ENCODE data around the gene ZNF302.
A peak's percentile ranks its signal among the peaks of the same experiment; 100 is the strongest.

GRCh38 chr19:34712395-34713261 is 35.1 kb downstream of the ZNF302 start:
- TF ChIP-seq CTCF (conservative IDR thresholded peaks at IDR 0.05), result peak; percentile 86
- no peak for TF ChIP-seq EZH2 (IDR thresholded peaks at IDR 0.05; ENCODE audit: low read depth)
